Loucy (cell line): ENCODE data around the gene DCTN2.

Experiments used
- H2AFZ ChIP-seq: fragments of 200-600 bp; sonication (generic); 2 replicates; pipeline ENCODE4 v1.6.0; 2016; ENCODE audit warnings: antibody characterized with exemption, mild to moderate bottlenecking, low read length, moderate library complexity
- H3F3A ChIP-seq: fragments of 200-600 bp; 2 replicates; pipeline ENCODE4 v1.6.0; 2016; ENCODE audit warnings: antibody characterized with exemption, low read depth, mild to moderate bottlenecking
- H3K27me3 ChIP-seq: fragments of 200-600 bp; sonication (generic); 2 replicates; pipeline ENCODE4 v1.6.1; 2014; ENCODE audit warnings: low read length, mild to moderate bottlenecking; ENCODE audit not compliant: insufficient read depth, poor library complexity, severe bottlenecking
- H3K36me3 ChIP-seq: fragments of 200-600 bp; sonication (generic); 2 replicates; pipeline ENCODE4 v1.6.1; 2016; ENCODE audit warnings: low read length; ENCODE audit not compliant: insufficient read depth
- H3K4me1 ChIP-seq: fragments of 200-600 bp; sonication (generic); 2 replicates; pipeline ENCODE4 v1.5.1; 2014; ENCODE audit warnings: low read length, mild to moderate bottlenecking; ENCODE audit not compliant: insufficient read depth, poor library complexity, severe bottlenecking
- H3K4me2 ChIP-seq: fragments of 200-600 bp; sonication (generic); 2 replicates; pipeline ENCODE4 v1.6.0; 2014; ENCODE audit warnings: antibody characterized with exemption, low read length, low read depth, mild to moderate bottlenecking; ENCODE audit not compliant: poor library complexity, severe bottlenecking
- H3K4me3 ChIP-seq: fragments of 200-600 bp; sonication (generic); 2 replicates; pipeline ENCODE4 v1.5.1; 2014; ENCODE audit warnings: low read length, mild to moderate bottlenecking, mixed read lengths; ENCODE audit not compliant: poor library complexity, severe bottlenecking
- H3K79me2 ChIP-seq: fragments of 200-600 bp; sonication (generic); 2 replicates; pipeline ENCODE4 v1.6.1; 2014; ENCODE audit warnings: low read length; ENCODE audit not compliant: insufficient read depth
- H3K9ac ChIP-seq: fragments of 200-600 bp; sonication (generic); 2 replicates; pipeline ENCODE4 v1.6.0; 2014; ENCODE audit warnings: mild to moderate bottlenecking, low read depth, low read length, moderate library complexity; ENCODE audit not compliant: poor library complexity, severe bottlenecking
- H3K9me2 ChIP-seq: fragments of 200-600 bp; sonication (generic); replicated peaks from 2 replicates; pipeline ENCODE4 v1.6.1; 2016; ENCODE audit warnings: low read depth, low read length, mixed read lengths
- H3K9me3 ChIP-seq: fragments of 200-600 bp; sonication (generic); 2 replicates; pipeline ENCODE4 v1.6.1; 2014; ENCODE audit warnings: mild to moderate bottlenecking, antibody characterized with exemption, low read length, low read depth; ENCODE audit not compliant: insufficient read depth
- H4K20me1 ChIP-seq: fragments of 200-600 bp; sonication (generic); 2 replicates; pipeline ENCODE4 v1.6.0; 2014; ENCODE audit warnings: antibody characterized with exemption, low read length, mild to moderate bottlenecking; ENCODE audit not compliant: insufficient read depth, poor library complexity, severe bottlenecking
- CTCF ChIP-seq: fragments of 200-600 bp; sonication (generic); conservative IDR thresholded peaks from 2 replicates; pipeline ENCODE4 v1.5.1; 2014; ENCODE audit warnings: mild to moderate bottlenecking, antibody characterized with exemption, low read length
- EZH2phosphoT487 ChIP-seq: fragments of 200-600 bp; IDR thresholded peaks from 2 replicates; pipeline ENCODE4 v1.6.1; 2018; ENCODE audit warnings: antibody characterized with exemption, mild to moderate bottlenecking, moderate library complexity, borderline replicate concordance

The DCTN2 gene

GRCh38 chr12:57485695-57486094, 61.3 kb downstream of the DCTN2 start:
- H3K79me2 ChIP-seq: peaks cover 27% of the 10 kb centered on the region
- H3K4me2 ChIP-seq: no peak overlapping the region
- no peak overlapping the region for H3K4me3 ChIP-seq
- H3K4me1 ChIP-seq: peaks cover 25% of the 10 kb centered on the region
- 0 out of 2 replicates have a peak, but pooled peaks cover 3% of the 10 kb centered on the region for H3F3A ChIP-seq
- H3K9me3 ChIP-seq: no peaks in the 10 kb centered on the region
- H3K27me3 ChIP-seq: no peaks in the 10 kb centered on the region
- peaks cover 23% of the 10 kb centered on the region for H4K20me1 ChIP-seq
- TF ChIP-seq CTCF (no peak), EZH2phosphoT487 (no peak)
- no peaks in the 10 kb centered on the region for H3K9me2 ChIP-seq
- H2AFZ ChIP-seq: no peak overlapping the region
- no peak overlapping the region for H3K9ac ChIP-seq
- peaks cover 8% of the 10 kb centered on the region; the same call in 1 of the 2 replicates for H3K36me3 ChIP-seq

- Histone ChIP-seq H3K27me3 (no peaks in the 10 kb centered on the region), H3K9ac (no peak overlapping the region), H4K20me1 (peaks cover 3% of the 10 kb centered on the region), H3K4me2 (no peak overlapping the region), H3F3A (peaks cover 8% of the 10 kb centered on the region; the same call in 1 of the 2 replicates), H2AFZ (0 out of 2 replicates have a peak overlapping the region, but pooled peaks have one; percentile 52), H3K4me3 (no peak overlapping the region), H3K4me1 (peaks cover 32% of the 10 kb centered on the region), H3K9me2 (no peaks in the 10 kb centered on the region), H3K79me2 (peaks cover 12% of the 10 kb centered on the region), H3K36me3 (no peaks in the 10 kb centered on the region), H3K9me3 (no peaks in the 10 kb centered on the region)
- TF ChIP-seq EZH2phosphoT487: no peak
- TF ChIP-seq CTCF: no peak
Measured at GRCh38 chr12:57483466-57483865, 63.5 kb downstream of the DCTN2 start.

GRCh38 chr12:57481671-57482070, 65.3 kb downstream of the DCTN2 start:
- H3K9ac ChIP-seq: no peak overlapping the region
- H3K4me2 ChIP-seq: no peak overlapping the region
- H3K79me2 ChIP-seq: peaks cover 24% of the 10 kb centered on the region
- no peaks in the 10 kb centered on the region for H3K27me3 ChIP-seq
- peaks cover 45% of the 10 kb centered on the region for H3K4me1 ChIP-seq
- H3K9me2 ChIP-seq: no peaks in the 10 kb centered on the region
- TF ChIP-seq EZH2phosphoT487: no peak
- TF ChIP-seq CTCF: no peak
- no peaks in the 10 kb centered on the region for H3K9me3 ChIP-seq
- peaks cover 8% of the 10 kb centered on the region; the same call in 1 of the 2 replicates for H3F3A ChIP-seq
- H3K36me3 ChIP-seq: no peaks in the 10 kb centered on the region
- no peak overlapping the region for H3K4me3 ChIP-seq
- no peaks in the 10 kb centered on the region for H4K20me1 ChIP-seq
- no peak overlapping the region for H2AFZ ChIP-seq
